Ascending aorta (tissue), 2 donors: ENCODE measurements around the gene CNTN3. TPM values are rescaled to one million over a fixed set of nuclear protein-coding genes. Genes with fewer than 3 reads are reported as not detected.

ENCODE experiments used
- DNase-seq, 2 donors: peaks; one replicate each; pipeline ENCODE4 v3.0.0-alpha.2; 2019; ENCODE audit warnings: low spot score in 2 of 2
- H3K27ac ChIP-seq, 2 donors: fragments of 200-600 bp; sonication (generic); one replicate each; pipeline ENCODE4 v1.5.1; 2016 to 2017; ENCODE audit warnings: mild to moderate bottlenecking in 1 of 2
- H3K27me3 ChIP-seq: fragments of 200-600 bp; sonication (generic); one replicate; pipeline ENCODE4 v1.5.1; 2017
- H3K36me3 ChIP-seq, 2 donors: fragments of 200-600 bp; sonication (generic); one replicate each; pipeline ENCODE4 v1.5.1; 2016
- H3K4me1 ChIP-seq, 2 donors: fragments of 200-600 bp; sonication (generic); one replicate each; pipeline ENCODE4 v1.5.1; 2016 to 2017; ENCODE audit warnings: mild to moderate bottlenecking in 1 of 2
- H3K4me3 ChIP-seq, 2 donors: fragments of 200-600 bp; sonication (generic); one replicate each; pipeline ENCODE4 v1.5.1; 2016 to 2017; ENCODE audit warnings: mild to moderate bottlenecking in 1 of 2
- H3K9me3 ChIP-seq, 2 donors: fragments of 200-600 bp; sonication (generic); one replicate each; pipeline ENCODE4 v1.5.1; 2016
- intact Hi-C: fragments of 100-400 bp; cut with DNase I; formaldehyde crosslinking; loops from one replicate; pipeline ENCODE4 v1.15.1; 2023
- total RNA-seq: library from RNA; depleted of rRNA; stranded (reverse); fragments of >200 nt; gene quantifications from one replicate; pipeline ENCODE4 v1.1.0, GENCODE V29; 2016
- TF ChIP-seq, protein P1 (sequence below), 3 experiments: fragments of 200-600 bp in 2 of 3; fragments of 450-650 bp in 1 of 3; sonication (generic) in 2 of 3; IDR thresholded peaks; one replicate each; pipeline ENCODE4 v1.5.1; 2016 to 2019; ENCODE audit warnings: antibody characterized with exemption in 3 of 3, mild to moderate bottlenecking in 1 of 3, moderate library complexity in 1 of 3

CNTN3 gene
- total RNA-seq = 0.11 TPM

DNA sequence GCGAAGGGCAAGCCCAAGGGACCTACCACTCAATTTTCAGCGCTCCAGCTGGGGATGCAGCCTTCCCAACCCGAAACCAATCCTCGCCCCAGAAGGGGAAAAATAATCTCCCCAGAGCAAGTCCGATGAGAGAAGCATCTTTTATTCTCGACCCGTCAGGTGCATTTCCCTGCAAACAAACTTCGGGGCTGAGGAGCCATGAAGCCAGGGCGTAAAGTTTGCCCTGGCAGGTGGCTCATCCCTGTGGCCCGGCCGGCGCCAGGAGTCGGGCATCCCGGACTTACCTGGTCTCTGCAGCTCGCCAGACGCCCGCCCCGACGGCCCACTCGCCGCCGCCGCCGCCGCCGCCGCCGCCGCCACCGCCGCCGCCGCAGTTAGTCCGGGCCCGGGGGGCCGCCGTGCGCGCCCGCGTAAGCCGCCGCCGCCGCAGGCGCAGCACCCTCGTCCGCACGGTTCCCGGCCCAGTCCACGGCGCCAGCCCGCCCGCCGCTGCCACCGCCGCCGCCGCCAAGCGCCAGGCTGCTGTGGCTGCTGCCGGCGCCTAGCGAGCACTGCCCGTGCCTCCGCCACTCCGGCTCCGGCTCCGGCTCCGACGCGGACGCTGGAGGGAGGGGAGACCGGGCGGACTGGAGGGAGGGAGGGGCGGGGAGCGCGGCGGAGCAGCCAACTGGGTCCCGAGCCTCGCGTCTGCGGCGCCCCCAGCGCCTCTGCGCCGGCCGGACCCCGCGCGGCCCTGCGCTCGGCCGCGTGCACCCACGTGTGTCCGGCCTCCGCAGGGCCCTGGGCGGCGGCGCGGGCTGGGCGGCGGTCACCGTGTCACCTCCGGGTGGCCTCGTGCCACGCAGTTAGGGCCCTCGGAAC lies at the start of gene CNTN3:
CNTN3 (minus strand) TSS at position 553 of the 861 bp plus-strand sequence. CDS start 93,547 bp downstream, outside the sequence.
- peak within 1 kb of the TSS in 1 of 2 donors; percentile 74 for H3K27ac ChIP-seq

DNA sequence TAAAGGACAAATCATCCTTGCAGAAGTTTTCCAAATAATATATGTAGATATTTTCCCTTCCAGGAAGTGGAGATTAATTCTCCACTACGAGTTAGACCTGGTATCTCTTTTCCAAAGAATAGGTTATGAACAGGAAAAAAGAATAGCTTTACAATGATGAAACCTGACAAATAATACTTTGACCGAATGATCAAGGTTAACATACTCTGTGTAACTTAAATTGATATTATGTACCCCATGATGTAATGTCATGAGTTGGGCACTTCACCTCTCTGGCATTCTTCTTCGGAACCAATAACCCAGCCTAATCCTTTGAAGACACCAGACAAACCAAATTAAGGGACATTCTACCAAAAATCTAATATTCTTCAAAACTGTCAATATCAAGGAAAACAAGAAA lies 48.7 kb upstream of the CNTN3 start:
- intact Hi-C loops = no loop called here
- H3K4me3 ChIP-seq = no peak overlapping the region
- H3K9me3 ChIP-seq = peaks cover 0 to 4% of the 10 kb centered on the region in 2 donors
- no peak overlapping the region for H3K27ac ChIP-seq
- no peaks in the 10 kb centered on the region for H3K27me3 ChIP-seq
- DNase-seq = no peak
- no peaks in the 10 kb centered on the region for H3K36me3 ChIP-seq
- TF ChIP-seq, protein P1, sequence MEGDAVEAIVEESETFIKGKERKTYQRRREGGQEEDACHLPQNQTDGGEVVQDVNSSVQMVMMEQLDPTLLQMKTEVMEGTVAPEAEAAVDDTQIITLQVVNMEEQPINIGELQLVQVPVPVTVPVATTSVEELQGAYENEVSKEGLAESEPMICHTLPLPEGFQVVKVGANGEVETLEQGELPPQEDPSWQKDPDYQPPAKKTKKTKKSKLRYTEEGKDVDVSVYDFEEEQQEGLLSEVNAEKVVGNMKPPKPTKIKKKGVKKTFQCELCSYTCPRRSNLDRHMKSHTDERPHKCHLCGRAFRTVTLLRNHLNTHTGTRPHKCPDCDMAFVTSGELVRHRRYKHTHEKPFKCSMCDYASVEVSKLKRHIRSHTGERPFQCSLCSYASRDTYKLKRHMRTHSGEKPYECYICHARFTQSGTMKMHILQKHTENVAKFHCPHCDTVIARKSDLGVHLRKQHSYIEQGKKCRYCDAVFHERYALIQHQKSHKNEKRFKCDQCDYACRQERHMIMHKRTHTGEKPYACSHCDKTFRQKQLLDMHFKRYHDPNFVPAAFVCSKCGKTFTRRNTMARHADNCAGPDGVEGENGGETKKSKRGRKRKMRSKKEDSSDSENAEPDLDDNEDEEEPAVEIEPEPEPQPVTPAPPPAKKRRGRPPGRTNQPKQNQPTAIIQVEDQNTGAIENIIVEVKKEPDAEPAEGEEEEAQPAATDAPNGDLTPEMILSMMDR (IDR thresholded peaks at IDR 0.05) = no peak
- no peaks in the 10 kb centered on the region for H3K4me1 ChIP-seq

More for the DNA sequence above, at the start of gene CNTN3:
- Histone ChIP-seq H3K27me3 (no peaks in the 10 kb centered on the region), H3K36me3 (no peaks in the 10 kb centered on the region), H3K9me3 (no peaks in the 10 kb centered on the region), H3K4me1 (no peaks in the 10 kb centered on the region), H3K4me3 (peak within 1 kb of the TSS; percentile 50 to 78)
- peak in 1 of 2 donors; percentile 66 for DNase-seq
- intact Hi-C loops = loop anchor here (5.0 kb wide), 1 partner anchor 187 kb away; no protein-coding TSS in a partner anchor
- TF ChIP-seq, protein P1 (IDR thresholded peaks at IDR 0.05) = no peak

DNA sequence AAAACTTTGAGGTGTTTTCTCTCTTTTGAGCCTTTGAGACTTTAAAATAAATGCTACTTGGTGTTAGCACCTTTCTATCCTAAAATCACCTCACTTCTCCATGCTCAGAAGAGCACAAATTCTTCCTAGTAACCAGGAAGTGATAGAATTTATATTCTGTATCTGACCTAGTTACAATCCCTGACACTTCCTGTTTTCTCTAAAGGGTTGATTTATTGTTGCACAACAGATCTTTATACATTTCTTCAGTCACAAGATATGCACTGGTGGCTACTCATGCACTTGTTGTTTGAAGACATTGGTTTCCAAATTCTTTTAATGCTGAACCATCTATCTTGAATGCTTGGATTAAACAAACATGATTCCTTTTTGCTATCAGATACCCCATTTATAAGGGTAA lies 47.2 kb upstream of the CNTN3 start:
- Histone ChIP-seq H3K27ac (no peak overlapping the region), H3K9me3 (peaks cover 0 to 4% of the 10 kb centered on the region in 2 donors), H3K4me1 (no peaks in the 10 kb centered on the region), H3K27me3 (no peaks in the 10 kb centered on the region), H3K36me3 (no peaks in the 10 kb centered on the region), H3K4me3 (no peak overlapping the region)
- TF ChIP-seq, protein P1 (IDR thresholded peaks at IDR 0.05) = no peak
- DNase-seq = no peak
- intact Hi-C loops = no loop called here

DNA sequence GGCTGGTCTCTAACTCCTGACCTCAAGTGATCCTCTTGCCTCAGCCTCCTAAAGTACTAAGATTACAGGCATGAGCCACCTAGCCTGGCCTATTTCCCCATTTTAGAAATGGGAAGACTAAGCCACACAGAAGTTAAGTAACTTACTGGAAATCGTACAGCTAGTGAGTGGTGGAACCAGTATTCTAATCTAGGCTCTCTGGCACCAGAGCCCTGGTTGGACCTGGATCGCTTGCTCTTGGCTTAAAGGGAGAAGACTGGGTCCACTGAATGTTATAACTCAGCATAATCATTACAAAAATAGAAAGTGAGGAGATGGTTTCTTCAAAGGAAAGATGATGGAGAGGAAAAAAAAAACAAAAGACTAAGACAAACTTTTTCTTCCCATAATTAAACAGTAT lies 37.4 kb upstream of the CNTN3 start:
- Histone ChIP-seq H3K4me1 (no peaks in the 10 kb centered on the region), H3K27ac (no peak overlapping the region), H3K36me3 (no peaks in the 10 kb centered on the region), H3K27me3 (no peaks in the 10 kb centered on the region), H3K4me3 (no peak overlapping the region), H3K9me3 (no peaks in the 10 kb centered on the region)
- TF ChIP-seq, protein P1 (IDR thresholded peaks at IDR 0.05) = no peak
- intact Hi-C loops = no loop called here
- DNase-seq = no peak

DNA sequence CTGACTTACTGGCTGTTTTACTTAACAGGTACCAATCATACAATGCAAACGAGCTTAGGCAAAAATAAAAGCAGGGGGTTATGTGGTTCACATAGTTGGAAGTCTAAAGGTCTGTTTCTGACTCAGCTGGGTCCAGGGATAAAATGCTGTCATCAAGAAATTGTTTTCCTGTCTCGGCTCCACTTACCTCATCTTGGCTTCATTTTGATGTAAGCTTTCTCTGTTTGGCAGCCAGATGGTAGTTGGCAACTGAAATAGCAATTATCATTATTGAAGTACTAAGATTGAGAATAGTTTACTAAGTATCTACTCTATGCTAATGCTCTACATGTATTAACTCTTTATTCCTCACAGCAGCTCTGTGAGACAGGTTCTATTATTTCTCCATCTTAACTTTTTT lies 36.8 kb upstream of the CNTN3 start:
- H3K27ac ChIP-seq = no peak overlapping the region
- H3K27me3 ChIP-seq = no peaks in the 10 kb centered on the region
- intact Hi-C loops = no loop called here
- no peaks in the 10 kb centered on the region for H3K4me1 ChIP-seq
- DNase-seq = no peak
- H3K4me3 ChIP-seq = no peak overlapping the region
- H3K9me3 ChIP-seq = no peaks in the 10 kb centered on the region
- TF ChIP-seq, protein P1 (IDR thresholded peaks at IDR 0.05) = no peak
- H3K36me3 ChIP-seq = no peaks in the 10 kb centered on the region
